HepG2 (cell line): Measurements from ENCODE around the gene LEPR. TPM values are rescaled to one million over a fixed set of nuclear protein-coding genes. Genes with fewer than 3 reads are reported as not detected.

ENCODE experiments used
- BCL6 ChIP-seq: IDR thresholded peaks from 2 replicates; pipeline ENCODE4 v1.6.1; 2016; ENCODE audit warnings: missing genetic modification reagents, missing compliant biosample characterization
- ETV6 ChIP-seq: sonication (generic); formaldehyde crosslinking; conservative IDR thresholded peaks from 2 replicates; pipeline ENCODE4 v1.4.0; 2020; ENCODE audit warnings: missing genetic modification reagents
- HIC2 ChIP-seq: sonication (generic); formaldehyde crosslinking; IDR thresholded peaks from 2 replicates; pipeline ENCODE4 v1.9.0; 2022; ENCODE audit warnings: low read depth, missing genetic modification reagents
- KDM6A ChIP-seq: IDR thresholded peaks from 2 replicates; pipeline ENCODE4 v1.6.1; 2016; ENCODE audit warnings: low read depth
- MED1 ChIP-seq: sonication (generic); formaldehyde crosslinking; IDR thresholded peaks from 2 replicates; pipeline ENCODE4 v1.4.0; 2020; ENCODE audit warnings: missing genetic modification reagents
- MIER3 ChIP-seq: IDR thresholded peaks from 2 replicates; pipeline ENCODE4 v1.6.1; 2016; ENCODE audit warnings: missing compliant biosample characterization, borderline replicate concordance
- PATZ1 ChIP-seq: sonication (generic); formaldehyde crosslinking; IDR thresholded peaks from 2 replicates; pipeline ENCODE4 v1.4.0; 2020; ENCODE audit warnings: missing genetic modification reagents
- PPARG ChIP-seq: conservative IDR thresholded peaks from 2 replicates; pipeline ENCODE4 v1.6.1; 2016; ENCODE audit warnings: missing biosample characterization, missing genetic modification reagents
- RERE ChIP-seq: IDR thresholded peaks from 2 replicates; pipeline ENCODE4 v1.6.1; 2016; ENCODE audit warnings: low read depth, missing genetic modification reagents, missing compliant biosample characterization
- ZBTB20 ChIP-seq: sonication (generic); formaldehyde crosslinking; IDR thresholded peaks from 2 replicates; pipeline ENCODE4 v1.8.1; 2023; ENCODE audit warnings: missing genetic modification reagents, low read depth, mild to moderate bottlenecking, borderline replicate concordance
- ZNF564 ChIP-seq: sonication (generic); formaldehyde crosslinking; IDR thresholded peaks from 2 replicates; pipeline ENCODE4 v1.8.1; 2023; ENCODE audit warnings: mild to moderate bottlenecking, missing genetic modification reagents
- polyA plus RNA-seq, 8 experiments: library from polyadenylated mRNA; depleted of rRNA in 3 of 8; stranded (reverse) in 7 of 8; unstranded in 1 of 8; fragments of >200 nt; fragmentation: Illumina TruSeq in 4 of 8; extraction: Trizol in 4 of 8; gene quantifications; 2 replicates each; pipeline versions ENCODE4 v1.2.1 to v1.2.3, GENCODE V29; 2011 to 2016; ENCODE audit warnings: low read depth in 4 of 8, missing spikeins in 1 of 8, mixed read lengths in 1 of 8; ENCODE audit not compliant: insufficient read depth in 1 of 8
- total RNA-seq, 5 experiments: library from RNA; depleted of rRNA; stranded (reverse); fragments of >200 nt; fragmentation: Illumina TruSeq; extraction: Trizol; gene quantifications; 2 replicates each; pipeline ENCODE4 v1.2.3, GENCODE V29; 2016; ENCODE audit warnings: low read depth in 1 of 5

LEPR gene
- total and polyA plus RNA-seq, 2 of the 13 experiments (the other 11 are each of a cell fraction or from before 2014, with no cell fraction given), result 0.60 to 1.7 TPM

DNA sequence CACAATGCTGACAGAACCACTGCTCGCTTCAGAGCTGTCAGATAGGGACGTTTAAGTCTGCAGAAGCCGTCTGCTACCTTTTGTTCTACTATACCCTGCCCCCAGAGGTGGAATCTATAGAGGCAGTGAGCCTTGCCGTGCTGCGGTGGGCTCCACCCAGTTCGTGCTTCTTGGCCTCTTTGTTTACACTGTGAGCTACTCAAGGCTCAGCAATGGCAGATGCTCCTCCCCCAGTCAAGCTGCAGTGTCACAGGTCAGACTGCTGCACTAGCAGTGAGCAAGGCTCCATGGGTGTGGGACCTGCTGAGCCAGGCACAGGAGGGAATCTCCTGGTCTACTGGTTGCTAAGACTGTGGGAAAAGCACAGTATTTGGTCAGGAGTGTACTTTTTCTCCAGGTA is 47.1 kb downstream of the LEPR start (continued):
- 0 out of 2 replicates have a peak, but pooled peaks have one; percentile 30 for TF ChIP-seq ETV6
- peak; percentile 57 for TF ChIP-seq KDM6A (CRISPR knock-in tag)
- TF ChIP-seq RERE (CRISPR knock-in tag), result peak; percentile 94
- TF ChIP-seq ZBTB20 (CRISPR knock-in tag), result peak; percentile 81
- peak; percentile 81 for TF ChIP-seq MED1
- peak; percentile 81 for TF ChIP-seq BCL6 (CRISPR knock-in tag)
- TF ChIP-seq PATZ1 (CRISPR knock-in tag), result peak; percentile 41
- TF ChIP-seq HIC2 (CRISPR knock-in tag), result no peak
- TF ChIP-seq PPARG (CRISPR knock-in tag), result peak; percentile 67; the same call in 1 of the 2 replicates
- 0 out of 2 replicates have a peak, but pooled peaks have one; percentile 49 for TF ChIP-seq ZNF564 (CRISPR knock-in tag)
- peak; percentile 50; the same call in 1 of the 2 replicates for TF ChIP-seq MIER3
